ENCODE data around the gene TXNRD1.

DNA sequence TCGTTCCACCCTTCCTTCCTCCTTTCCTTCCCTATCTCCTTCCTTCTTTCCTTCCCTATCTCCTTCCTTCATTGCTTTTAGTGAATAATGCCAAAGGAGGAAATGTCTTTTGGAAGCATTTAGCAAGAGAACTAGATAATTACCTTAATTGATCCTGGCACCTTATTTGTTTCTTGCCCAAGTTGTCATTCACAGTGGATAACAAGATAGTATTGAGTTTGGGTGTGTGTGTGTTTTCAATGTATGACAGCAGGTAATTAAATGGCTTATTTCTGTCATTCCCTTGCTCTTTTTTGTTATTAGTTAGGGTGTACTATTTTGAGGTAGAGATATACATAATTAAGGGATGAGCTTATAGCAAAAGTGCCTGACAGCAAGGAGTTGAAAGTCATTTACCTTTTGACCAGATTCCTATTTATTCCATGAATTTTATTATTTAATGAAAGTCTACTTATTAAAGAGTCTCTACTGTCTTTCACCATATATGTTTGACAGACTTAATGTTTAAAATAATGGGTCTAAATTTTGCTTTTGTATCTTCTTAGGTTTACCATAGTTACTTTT, 118.2 kb downstream of the TXNRD1 start:
- TF ChIP-seq, protein P1, sequence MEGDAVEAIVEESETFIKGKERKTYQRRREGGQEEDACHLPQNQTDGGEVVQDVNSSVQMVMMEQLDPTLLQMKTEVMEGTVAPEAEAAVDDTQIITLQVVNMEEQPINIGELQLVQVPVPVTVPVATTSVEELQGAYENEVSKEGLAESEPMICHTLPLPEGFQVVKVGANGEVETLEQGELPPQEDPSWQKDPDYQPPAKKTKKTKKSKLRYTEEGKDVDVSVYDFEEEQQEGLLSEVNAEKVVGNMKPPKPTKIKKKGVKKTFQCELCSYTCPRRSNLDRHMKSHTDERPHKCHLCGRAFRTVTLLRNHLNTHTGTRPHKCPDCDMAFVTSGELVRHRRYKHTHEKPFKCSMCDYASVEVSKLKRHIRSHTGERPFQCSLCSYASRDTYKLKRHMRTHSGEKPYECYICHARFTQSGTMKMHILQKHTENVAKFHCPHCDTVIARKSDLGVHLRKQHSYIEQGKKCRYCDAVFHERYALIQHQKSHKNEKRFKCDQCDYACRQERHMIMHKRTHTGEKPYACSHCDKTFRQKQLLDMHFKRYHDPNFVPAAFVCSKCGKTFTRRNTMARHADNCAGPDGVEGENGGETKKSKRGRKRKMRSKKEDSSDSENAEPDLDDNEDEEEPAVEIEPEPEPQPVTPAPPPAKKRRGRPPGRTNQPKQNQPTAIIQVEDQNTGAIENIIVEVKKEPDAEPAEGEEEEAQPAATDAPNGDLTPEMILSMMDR (IDR thresholded peaks at IDR 0.05; ENCODE audit: low read depth, low read length): no peak
- TF ChIP-seq, protein P2, sequence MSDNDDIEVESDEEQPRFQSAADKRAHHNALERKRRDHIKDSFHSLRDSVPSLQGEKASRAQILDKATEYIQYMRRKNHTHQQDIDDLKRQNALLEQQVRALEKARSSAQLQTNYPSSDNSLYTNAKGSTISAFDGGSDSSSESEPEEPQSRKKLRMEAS (IDR thresholded peaks at IDR 0.05; ENCODE audit: low read depth, low read length): no peak
- TF ChIP-seq POLR2A (IDR thresholded peaks at IDR 0.05; ENCODE audit: extremely low read depth, insufficient read length): no peak
